Central memory CD4-positive, alpha-beta T cell (primary cell): ENCODE data around the gene CBLIF.
"Not testable (repeated sequence)": the region's sequence is repeated elsewhere in the genome, so short reads cannot be mapped to it uniquely, and the experiment has no call there.

Source experiments
- DNase-seq: peaks from one replicate; pipeline ENCODE4 v3.0.0; 2022
- total RNA-seq, 3 experiments: gene quantifications; one replicate each; lab custom pipeline; 2026; lab: John Stamatoyannopoulos, UW

The CBLIF gene
- total RNA-seq: 0 reads per million in 3 experiments

DNA sequence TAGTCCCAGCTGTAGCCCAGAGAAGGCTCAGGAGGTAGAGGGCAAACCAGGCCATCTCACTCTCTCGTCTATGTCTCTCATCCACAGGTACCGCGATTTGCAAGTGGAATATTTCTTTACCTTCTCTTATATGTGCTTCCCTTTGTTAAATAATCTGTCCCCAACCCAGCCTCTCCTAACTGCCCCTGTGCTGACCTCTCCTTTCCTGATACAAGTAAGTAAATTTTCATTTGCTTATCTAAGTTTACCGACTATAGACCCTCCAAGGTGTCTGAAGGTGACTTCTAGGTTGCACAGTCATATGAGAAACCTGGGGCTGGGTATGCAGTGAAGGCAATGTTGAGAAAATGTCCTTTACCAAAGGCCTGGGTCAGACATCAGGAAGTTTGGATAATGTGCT lies at the start of gene CBLIF:
CBLIF (minus strand) TSS at position 101 of the 400 bp plus-strand sequence; CDS start at position 55, 46 bp downstream.
- DNase-seq: no peak

DNA sequence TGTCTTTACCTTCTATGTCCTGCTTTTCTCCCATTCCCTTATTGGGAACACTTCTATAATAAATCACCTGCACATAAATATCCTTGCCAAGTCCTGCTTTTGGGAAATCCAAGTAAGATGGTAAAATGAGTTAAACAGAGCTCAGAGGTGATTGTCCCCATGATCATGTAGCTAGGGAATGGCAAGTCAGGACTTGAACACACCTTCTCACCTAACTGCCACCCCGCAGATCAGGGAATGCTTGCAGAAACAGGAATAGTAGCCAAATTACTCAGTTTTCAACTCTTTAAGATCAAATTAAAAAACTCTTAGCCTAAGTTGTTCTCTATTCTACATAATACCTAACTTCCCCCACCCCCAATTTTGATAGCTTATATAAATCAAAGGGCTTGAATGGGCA lies 49.3 kb upstream of the CBLIF start:
- DNase-seq: no peak

DNA sequence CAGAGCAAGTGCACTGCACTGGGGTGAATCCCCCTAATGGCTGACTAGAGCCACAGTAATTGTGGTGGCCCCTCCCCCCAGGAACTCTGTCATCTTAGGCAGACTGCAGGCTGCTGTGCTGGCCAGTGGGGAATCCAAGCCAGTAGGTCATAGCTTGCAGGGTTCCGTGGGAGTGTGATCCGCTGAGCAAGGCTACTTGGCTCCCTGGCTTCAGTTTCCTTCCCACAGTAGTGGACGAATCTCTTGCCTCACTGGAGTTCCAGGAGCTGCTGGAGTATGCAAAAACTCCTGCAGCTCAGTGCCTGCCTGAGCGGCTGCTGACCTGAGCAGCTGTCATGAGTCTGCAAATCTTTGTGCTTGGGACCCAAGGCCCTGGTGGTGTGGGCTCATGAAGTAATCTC lies 46.5 kb upstream of the CBLIF start:
- DNase-seq: no peak

DNA sequence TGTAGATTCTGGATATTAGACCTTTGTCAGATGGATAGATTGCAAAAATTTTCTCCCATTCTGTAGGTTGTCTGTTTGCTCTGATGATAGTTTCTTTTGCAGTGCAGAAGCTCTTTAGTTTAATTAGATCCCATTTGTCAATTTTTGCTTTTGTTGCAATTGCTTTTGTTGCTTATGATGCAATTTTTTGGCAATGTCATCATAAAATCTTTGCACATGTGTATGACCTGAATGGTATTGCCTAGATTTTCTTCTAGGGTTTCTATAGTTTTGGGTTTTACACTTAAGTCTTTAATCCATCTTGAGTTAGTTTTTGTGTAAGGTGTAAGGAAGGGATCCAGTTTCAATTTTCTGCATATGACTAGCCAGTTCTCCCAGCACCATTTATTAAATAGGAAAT lies 41.9 kb upstream of the CBLIF start:
- DNase-seq: not testable (repeated sequence)

DNA sequence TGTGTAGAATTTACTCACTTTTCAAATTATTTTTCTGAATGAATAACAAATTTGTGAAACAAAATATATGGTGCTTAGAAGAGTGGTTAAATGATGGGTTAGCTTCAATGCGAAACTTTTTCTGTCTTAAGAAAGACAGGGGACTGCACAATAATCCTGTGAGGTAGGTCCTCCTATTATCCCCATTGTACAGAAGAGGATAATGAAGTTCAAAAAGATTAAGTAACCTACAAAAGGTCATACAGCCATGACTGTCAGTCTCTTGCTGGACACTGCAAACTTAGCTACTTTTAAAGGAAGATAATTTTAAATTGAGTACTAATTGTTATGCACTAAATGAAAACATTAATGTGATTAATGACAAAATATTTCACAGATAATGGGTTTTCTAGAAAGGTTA lies 38.3 kb upstream of the CBLIF start:
- DNase-seq: no peak

DNA sequence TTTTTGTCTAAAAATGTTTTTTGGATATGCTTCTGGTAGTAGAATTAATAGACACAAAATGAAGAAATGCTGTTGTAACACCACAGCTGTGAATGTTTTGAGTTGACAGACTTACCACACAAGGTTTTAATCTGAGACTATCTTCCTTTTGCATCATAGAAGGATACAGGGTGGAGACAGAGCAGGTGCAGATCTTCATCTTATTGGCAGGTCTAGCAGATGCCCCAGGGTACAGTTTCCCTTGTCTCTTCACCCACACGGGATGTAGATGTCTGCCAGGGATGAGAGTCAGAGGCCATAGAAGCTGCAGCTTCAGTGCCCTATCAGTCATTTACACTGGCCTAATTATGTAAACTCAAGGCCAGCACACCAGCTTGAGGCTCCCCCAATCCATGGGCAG lies 34.3 kb upstream of the CBLIF start:
- DNase-seq: no peak

DNA sequence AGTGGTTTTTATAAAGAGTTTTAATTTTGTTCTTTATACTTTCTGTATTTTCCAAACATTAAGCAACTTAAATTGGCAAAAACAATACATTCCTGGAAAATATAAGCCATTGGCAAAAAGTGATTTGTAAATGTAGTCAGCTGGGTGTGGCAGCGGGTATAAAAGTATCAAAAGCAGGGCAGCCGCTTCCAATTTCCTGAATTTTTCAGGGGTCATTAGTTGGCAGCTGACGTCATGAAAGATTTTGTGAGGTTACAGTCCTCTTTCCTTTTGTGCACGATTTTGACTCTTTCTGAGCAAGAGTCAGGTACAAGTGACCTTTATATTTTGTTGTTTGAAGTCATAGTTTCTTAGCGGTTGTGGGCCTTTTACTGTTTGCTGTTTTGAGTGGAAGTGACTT lies 33.3 kb upstream of the CBLIF start, which contains the start of gene OOSP3:
OOSP3 (plus strand) TSS at position 208 of the 400 bp plus-strand sequence; CDS start at position 235, 27 bp downstream.
- no peak for DNase-seq

DNA sequence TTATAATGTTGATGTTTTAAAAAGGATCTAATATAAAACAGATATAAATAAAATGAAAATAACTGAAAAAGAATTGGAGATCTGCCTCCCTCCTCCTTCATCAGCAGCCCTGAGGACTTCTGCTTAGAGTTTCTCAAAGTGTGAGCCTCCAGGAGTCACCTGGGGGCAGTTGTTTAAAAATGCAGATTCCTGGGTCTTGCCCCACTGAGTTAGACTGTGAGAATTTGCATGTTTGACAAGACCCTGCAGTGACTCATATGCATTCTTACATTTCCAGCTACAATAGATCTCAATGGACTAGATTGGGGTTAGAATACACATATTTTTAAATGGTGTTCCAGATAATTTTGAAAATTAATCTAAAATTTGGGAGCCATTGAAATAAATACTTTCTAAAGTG lies 32.5 kb upstream of the CBLIF start:
- no peak for DNase-seq

DNA sequence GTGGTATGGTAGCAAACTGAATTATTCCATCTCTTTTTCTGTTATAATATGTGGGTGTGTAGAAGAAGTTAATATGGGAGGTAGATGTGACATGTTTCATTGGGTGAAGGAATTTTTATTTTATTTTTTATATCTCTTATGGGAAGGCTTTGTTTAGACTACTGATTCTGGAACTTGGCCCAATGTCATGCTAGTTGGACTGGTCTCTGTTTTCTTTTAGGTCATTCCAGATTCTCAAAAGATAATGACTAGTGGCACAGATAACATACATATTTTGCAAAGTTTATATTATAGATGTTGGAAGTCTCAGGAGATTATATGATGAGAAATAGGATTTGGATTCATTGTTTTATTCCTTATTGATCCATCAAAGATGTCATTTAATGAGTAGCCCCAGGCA lies 32.0 kb upstream of the CBLIF start:
- DNase-seq: no peak

DNA sequence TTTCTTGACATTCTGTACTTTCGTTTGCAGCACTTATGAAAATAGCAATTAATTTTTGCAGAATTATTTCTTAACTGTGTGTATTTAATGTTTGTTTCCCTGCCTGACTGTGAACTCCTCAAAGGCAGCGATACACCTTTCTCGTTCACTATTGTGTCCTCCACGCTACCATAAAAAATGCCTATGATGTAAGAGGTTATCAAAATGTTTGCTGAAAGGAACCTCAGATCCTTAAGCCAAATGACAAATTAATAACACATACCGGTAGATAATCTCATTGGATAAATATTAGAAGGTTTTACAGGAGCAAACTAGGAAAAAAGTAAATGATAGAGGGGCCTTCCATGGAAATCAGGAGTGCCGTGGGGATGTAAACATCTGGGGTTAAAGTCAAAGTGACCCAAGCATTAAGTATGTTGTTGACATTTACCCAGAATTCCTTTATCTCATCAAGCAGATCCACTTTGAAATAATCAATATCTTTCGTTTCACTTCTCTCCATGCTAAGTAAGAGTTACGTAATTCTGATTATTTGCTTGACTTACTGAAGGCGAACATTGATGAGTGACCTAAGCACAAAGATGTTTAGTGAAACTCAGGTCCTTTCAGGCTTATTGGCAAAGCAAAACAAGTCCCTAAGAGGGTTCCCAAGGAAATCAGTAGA lies 30.7 kb upstream of the CBLIF start:
- DNase-seq: no peak

DNA sequence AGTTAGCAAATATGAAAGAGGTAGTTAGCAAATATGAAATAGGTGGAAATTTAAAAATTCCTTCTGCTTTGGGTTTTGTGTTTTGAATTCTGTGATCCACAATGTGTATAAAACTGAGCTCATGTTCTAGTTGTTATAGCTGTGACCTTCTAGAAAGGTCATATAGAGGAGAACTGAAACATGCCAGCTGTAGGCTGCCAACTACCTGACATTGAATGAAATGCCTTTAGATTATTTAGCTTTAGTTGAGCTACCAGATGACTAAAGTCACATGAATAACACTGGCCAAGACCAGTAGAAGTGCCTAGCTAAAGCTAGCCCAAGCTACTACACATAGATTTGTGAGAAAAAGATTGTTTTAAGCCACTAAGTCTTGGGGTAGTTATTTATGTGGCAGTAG lies 26.8 kb upstream of the CBLIF start:
- no peak for DNase-seq

DNA sequence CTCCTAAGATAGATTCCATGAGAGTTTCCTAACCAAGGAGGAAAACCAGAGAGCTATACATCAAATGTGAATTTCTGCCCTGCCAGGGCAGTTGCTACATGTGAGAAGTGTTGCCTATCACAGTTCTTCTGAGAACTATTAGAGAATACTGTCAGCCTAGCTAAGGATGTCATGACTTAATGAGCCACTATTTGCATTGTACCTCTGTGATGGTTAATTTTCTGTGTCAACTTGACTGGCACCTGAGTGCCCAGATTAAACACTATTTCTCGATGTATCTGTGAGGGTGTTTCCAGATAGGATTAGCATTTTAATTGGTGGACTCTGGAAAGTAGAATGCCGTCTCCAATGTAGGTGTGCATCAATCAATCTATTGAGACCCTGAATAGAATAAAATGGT lies 22.6 kb upstream of the CBLIF start:
- no peak for DNase-seq

DNA sequence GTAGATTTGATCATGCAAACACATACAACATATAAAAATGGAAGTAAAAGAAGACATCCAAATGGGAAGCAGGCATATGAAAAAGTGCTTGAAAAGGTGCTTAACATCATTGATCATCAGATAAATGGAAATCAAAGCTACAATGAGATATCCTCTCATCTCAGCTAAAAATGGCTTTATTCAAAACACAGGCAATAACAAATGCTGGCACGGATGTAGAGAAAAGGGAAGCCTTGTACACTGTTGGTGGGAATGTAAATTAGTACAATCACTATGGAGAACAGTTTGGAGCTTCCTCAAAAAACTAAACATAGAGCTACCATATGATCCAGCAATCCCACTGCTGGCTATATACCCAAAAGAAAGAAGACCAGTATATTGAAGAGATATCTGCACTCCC lies 21.5 kb upstream of the CBLIF start:
- DNase-seq: no peak

DNA sequence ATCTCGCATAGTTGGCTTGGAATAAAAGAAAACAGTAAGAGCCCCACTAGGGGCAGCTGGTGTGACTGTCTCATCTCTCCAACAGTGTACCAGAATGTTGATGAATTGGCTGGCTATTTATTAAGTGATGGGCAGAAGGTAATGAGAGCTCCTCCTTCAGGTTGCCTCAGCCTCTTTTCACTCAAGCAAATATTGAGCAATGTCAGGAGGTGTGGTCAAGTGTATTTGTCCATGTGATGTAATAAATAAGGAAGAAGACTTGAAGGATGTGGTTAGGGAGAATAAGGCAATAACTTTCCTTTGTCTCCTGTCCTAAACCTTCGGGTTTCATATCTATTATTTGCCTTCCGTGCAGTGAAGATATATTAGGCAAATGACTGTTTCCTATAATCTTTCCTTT lies 21.1 kb upstream of the CBLIF start, which contains the start of gene TCN1:
TCN1 (minus strand) TSS at position 91 of the 400 bp plus-strand sequence; CDS start at position 74, 17 bp downstream.
- no peak for DNase-seq

DNA sequence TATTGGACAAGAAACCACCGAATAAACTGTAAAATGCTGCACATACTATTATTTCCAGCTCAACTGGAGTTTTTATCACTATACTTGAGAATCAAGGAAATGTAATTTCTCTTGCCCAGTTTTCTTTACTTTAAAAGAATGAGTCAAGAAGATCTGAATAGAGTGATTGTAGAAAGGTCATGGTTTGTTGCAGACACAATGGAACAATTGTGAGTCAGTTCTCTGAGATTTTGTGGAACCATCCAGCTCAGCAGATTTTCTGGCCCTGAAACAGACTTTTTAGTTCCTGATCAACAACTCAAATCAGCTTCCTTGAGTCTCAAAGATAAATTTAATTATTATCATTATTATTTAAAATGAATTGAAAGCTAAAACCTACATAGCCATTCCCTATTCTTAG lies 19.7 kb upstream of the CBLIF start:
- DNase-seq: no peak

DNA sequence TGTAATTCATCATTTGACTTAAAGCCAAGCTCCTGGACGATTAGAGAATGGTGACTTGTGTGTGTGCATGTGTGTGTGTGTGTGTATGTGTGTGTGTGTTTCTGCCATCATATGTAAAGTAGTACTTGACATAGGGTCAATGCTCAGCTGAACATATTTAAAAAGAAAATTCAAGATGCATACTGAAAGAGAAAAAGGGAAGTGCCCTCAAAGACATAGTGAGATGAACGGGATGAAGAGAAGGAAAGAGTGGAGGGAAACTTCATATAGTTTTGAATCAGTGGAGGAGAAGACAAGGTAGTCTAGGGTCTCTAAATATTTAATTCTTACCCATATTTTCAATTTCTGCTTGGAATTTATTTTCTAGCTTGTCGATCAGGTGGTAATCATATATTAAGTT lies 17.0 kb upstream of the CBLIF start:
- no peak for DNase-seq

DNA sequence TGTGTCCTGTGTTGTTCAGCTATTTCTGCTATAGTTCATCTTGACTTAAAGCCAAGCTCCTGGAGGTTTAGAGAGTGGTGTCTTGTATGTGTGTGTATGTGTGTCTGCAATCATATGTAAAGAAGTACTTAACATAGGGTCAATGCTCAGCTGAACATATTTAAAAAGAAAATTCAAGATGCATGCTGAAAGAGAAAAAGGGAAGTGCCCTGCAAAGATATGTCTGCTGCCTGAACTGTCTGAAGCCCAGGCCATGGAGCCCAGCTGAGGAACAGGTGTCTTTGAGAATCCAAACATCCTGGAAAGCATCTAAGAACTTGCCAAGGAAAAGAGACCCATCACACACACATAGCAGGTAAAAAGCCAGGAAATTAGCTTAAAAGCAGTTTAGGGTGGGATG lies 14.4 kb upstream of the CBLIF start:
- DNase-seq: no peak

DNA sequence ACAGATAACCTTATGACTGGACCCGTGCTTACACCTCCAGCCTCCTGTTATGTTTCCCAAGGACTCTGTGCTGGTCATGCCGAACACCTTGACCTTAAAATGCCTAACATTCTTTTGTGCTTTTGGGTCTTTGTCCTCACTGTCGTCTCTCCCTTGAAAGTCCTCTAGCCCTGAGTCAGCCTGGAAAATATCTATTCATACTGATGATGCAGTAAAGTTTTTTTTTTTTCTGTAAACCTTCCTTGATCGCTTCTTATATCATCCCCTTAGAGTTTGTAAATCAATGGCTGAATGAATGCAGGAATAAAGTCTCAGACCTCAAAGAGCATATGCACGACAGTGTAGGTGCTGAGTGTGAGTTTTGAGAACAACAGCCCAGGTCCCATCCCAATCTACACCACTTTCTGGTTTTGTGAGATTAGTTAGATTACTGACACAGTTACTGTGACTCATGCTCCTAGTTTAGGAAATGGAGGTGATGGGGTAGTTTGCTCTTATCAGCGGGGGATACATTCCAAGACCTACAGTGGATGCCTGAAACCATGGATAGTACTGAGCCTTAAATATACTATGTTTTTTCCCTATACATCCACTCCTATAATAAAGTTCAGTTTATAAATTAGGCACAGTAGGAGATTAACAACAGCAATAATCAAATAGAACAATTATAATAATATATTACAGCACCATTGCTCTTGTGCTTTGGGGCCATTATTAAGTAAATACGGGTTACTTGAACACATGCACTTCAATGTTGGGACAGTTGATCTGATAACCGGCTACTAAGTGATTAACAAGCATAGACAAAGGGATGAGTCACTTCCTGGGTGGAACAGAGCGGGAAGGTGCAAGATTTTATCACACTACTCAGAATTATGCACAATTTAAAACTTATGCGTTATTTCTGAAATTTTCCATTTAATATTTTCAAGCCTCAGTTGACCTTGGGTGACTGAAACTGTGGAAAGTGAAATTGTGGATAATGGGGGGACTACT lies 12.4 kb upstream of the CBLIF start:
- DNase-seq: peak; percentile 0

DNA sequence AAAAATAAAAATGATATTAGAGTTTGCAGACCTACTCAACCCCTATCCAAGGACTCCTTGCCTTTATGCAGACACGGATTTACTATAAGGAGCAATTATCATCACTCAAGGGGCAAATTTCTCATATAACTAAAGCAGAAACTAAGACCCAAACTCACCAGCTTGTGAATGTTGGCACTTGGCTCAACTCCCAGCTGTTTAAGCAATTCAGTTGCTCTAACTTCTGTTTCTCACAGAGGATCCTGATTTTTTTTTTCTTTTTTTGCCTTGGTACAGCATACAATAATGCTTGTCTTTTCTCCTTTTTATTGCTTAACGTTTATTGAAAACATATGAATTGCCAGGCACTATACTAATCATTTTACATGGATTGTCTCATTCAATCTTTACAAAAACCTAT lies 9.6 kb upstream of the CBLIF start:
- no peak for DNase-seq

DNA sequence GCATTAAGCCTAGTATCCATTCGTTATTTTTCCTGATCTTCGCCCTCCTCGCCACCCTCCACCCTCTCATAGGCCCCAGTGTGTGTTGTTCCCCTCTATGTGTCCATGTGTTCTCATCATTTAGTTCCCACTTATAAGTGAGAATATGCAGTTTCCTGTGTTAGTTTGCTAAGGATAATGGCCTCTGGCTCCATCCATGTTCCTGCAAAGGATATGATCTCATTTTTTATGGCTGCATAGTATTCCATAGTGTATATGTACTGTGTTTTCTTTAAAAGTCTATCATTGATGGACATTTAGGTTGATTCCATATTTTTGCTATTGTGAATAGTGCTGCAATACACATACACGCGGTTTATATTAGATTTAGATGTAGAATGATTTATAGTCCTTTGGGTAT lies 6.1 kb upstream of the CBLIF start:
- not testable (repeated sequence) for DNase-seq

DNA sequence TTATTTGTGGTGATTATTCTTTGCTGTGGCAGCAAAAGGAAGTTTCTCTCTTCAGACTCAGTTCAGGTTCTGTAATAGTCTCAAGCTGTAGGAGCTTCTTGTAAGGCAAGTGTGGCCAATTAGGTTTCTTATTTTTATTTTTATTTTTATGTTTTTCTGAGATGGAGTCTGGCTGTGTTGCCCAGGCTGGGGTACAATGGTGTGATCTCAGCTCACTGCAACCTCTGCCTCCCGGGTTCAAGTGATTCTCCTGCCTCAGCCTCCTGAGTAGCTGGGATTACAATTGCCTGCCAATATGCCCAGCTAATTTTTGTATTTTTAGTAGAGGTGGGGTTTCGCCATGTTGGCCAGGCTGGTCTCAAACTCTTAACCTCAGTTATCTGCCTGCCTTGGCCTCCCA lies 4.3 kb upstream of the CBLIF start:
- not testable (repeated sequence) for DNase-seq

DNA sequence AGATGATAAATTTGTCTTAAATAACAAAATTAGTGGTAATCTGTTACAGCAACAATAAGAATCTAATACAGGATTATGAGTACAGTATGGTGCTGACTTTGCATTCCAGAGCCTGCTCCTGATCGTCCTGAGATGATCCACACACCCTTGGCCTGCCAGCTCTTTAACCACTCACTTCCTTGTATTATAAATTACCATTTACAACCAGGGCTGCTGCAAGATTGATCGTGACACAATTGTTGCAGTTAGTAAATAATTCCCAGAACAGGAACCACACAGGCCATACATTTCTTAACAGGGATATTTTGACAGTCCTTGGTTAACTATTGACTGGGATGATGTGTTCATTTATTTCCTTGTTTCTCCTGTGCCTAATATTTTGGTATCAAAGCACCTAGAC lies 3.8 kb upstream of the CBLIF start:
- DNase-seq: no peak

DNA sequence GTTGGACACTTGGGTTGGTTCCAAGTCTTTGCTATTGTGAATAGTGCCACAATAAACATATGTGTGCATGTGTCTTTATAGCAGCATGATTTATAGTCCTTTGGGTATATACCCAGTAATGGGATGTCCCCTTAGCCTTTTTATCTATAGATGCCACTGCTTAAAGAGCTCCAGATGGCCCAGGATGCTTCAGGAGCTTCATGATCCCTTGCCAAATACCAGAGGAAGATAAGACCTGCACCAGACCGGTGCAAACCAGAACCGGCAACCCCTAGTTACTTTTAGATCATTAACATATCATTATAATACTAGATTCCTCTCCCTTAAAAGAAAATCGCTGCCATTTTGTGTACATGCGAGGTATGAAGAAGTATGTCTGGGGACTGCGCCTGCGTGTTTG lies 3.1 kb upstream of the CBLIF start:
- DNase-seq: not testable (repeated sequence)

DNA sequence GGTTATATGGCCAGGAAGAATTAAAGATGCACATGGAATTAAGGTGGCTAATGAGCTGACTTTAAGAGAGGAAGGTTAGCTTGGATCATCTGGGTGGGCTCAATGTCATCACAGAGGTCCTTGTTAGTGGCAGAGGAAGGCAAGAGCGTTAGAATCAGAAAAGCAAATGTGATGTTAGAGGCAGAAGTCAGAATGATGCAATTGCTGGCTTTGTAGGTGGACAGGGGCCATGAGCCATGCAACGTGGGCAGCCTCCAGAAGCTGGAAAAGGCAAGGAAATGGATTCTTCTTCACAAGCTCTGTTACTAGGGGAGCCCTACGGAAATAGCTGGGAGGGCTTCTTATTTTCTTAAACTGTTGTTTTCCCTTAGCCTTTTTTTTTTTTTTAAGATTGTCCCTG lies 2.3 kb upstream of the CBLIF start:
- DNase-seq: no peak
